Left ventricle myocardium inferior (tissue), 1 donor: ENCODE results near the gene VSTM2L. TPM values are rescaled to one million over a fixed set of nuclear protein-coding genes. Genes with fewer than 3 reads are reported as not detected.

ENCODE experiments used
- DNase-seq: peaks from one replicate; pipeline ENCODE4 v3.0.0-alpha.2; 2020
- H3K27ac ChIP-seq: fragments of 200-600 bp; replicated peaks from 2 replicates; pipeline ENCODE4 v1.8.0; 2021
- H3K27me3 ChIP-seq: fragments of 200-600 bp; 2 replicates; pipeline ENCODE4 v1.8.0; 2021; ENCODE audit warnings: low read depth
- H3K36me3 ChIP-seq: fragments of 200-600 bp; 2 replicates; pipeline ENCODE4 v1.8.0; 2021
- H3K4me1 ChIP-seq: fragments of 200-600 bp; 2 replicates; pipeline ENCODE4 v1.8.0; 2021
- H3K4me3 ChIP-seq: fragments of 200-600 bp; 2 replicates; pipeline ENCODE4 v1.8.0; 2021; ENCODE audit warnings: mild to moderate bottlenecking, moderate library complexity
- H3K9me3 ChIP-seq: fragments of 200-600 bp; replicated peaks from 2 replicates; pipeline ENCODE4 v1.8.0; 2021
- intact Hi-C: fragments of 100-400 bp; cut with micrococcal nuclease; formaldehyde crosslinking; loops from one replicate; pipeline ENCODE4 v1.11.0; 2022
- total RNA-seq: library from RNA; stranded (reverse); fragmentation: NEBNext Ultra II Directional; extraction: Animal tissue kit (Norgen Biotek cat#: 25700); gene quantifications from one replicate; pipeline ENCODE4 v1.2.1, GENCODE V29; 2021
- TF ChIP-seq, protein P1 (sequence below): fragments of 200-600 bp; IDR thresholded peaks from 2 replicates; pipeline ENCODE4 v1.8.0; 2021; ENCODE audit warnings: antibody characterized with exemption, mild to moderate bottlenecking, borderline replicate concordance
- donor health status: DM: no; HTN: yes; CAD: no; lungs with severe emphysema.

Gene VSTM2L
- total RNA-seq, 1 donor from 2014 or later, result 50.3 TPM

GRCh38 chr20:37918035-37918434 is 15.1 kb downstream of the VSTM2L start:
- TF ChIP-seq, protein P1, sequence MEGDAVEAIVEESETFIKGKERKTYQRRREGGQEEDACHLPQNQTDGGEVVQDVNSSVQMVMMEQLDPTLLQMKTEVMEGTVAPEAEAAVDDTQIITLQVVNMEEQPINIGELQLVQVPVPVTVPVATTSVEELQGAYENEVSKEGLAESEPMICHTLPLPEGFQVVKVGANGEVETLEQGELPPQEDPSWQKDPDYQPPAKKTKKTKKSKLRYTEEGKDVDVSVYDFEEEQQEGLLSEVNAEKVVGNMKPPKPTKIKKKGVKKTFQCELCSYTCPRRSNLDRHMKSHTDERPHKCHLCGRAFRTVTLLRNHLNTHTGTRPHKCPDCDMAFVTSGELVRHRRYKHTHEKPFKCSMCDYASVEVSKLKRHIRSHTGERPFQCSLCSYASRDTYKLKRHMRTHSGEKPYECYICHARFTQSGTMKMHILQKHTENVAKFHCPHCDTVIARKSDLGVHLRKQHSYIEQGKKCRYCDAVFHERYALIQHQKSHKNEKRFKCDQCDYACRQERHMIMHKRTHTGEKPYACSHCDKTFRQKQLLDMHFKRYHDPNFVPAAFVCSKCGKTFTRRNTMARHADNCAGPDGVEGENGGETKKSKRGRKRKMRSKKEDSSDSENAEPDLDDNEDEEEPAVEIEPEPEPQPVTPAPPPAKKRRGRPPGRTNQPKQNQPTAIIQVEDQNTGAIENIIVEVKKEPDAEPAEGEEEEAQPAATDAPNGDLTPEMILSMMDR, result no peak
- Histone ChIP-seq H3K36me3 (no peaks in the 10 kb centered on the region), H3K4me1 (peaks cover 19% of the 10 kb centered on the region), H3K27ac (no peak overlapping the region), H3K9me3 (no peaks in the 10 kb centered on the region), H3K27me3 (peaks cover 96% of the 10 kb centered on the region), H3K4me3 (no peak overlapping the region)
- intact Hi-C loops, result no loop called here
- DNase-seq, result no peak

DNA sequence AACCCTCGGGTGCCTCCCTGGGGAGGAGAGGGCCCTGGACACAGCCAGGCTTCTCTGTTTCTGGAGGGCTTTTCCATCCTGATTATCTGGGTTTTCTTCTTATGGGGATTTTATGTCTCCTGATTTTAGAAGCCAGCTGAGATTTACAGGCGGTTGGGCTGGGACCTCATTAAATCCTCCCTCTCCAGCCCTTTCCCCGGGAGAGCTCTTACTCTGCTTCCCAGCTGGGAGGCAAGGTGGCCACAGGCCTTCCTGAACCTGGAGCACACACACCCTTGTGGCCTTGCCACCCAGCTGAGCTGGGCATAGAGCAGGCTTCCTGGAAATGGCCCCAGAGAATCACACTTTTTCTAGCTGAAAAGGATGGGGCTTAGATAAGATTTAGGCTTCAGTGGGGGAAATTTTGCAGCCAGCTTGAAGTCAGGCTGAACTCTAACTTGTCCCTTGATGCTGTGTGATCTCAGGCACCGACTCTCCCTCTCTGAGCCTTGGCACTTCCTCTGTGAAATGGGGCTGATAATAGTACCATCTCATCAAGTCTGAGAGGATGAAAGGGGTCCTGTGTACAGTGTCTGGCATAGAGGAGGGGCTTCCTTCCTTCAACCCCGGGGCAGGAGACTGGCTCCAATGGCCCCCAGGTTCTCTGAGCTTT is 16.6 kb downstream of the VSTM2L start:
- peaks cover 82% of the 10 kb centered on the region for H3K27me3 ChIP-seq
- intact Hi-C loops, result no loop called here
- H3K36me3 ChIP-seq, result no peaks in the 10 kb centered on the region
- H3K4me3 ChIP-seq, result no peak overlapping the region
- TF ChIP-seq, protein P1, result no peak
- DNase-seq, result no peak
- no peaks in the 10 kb centered on the region for H3K9me3 ChIP-seq
- H3K27ac ChIP-seq, result no peak overlapping the region
- peaks cover 18% of the 10 kb centered on the region for H3K4me1 ChIP-seq

- TF ChIP-seq, protein P1, result no peak
- Histone ChIP-seq H3K4me1 (peaks cover 10% of the 10 kb centered on the region), H3K27ac (no peak overlapping the region), H3K9me3 (no peaks in the 10 kb centered on the region), H3K4me3 (no peak overlapping the region), H3K36me3 (no peaks in the 10 kb centered on the region), H3K27me3 (peaks cover 75% of the 10 kb centered on the region)
- intact Hi-C loops, result no loop called here
- no peak for DNase-seq
Observed at GRCh38 chr20:37920270-37920669, 17.3 kb downstream of the VSTM2L start.

DNA sequence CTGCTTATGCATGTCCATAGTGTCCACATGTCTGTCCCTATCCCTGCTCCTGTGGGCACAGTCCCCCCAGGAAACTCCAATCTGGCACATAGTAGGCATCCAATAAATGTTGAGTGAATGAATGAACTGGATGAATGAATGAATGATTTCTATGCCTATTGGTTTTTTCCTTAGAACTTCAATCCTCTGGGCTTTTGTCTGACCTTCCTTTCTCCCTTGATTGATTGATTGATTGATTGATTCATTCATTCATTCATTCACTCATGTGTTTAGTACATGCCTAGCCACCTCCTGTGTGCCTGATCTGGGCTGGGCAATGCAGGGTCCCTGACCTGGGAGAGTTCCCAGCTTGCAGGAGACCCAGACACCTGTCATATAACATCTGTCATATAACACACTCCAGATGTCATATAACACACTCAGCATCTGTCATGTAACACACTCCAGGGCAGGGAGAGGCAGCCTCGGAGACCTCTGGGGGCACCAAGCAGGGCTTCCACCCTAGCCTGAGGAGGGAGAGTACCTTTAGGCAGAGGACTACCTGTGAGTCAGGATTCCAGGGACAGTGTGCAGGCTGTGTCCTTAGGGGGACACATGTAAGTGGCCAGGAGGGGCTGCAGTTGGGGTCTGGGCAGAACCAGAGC is 17.9 kb downstream of the VSTM2L start:
- Histone ChIP-seq H3K27ac (no peak overlapping the region), H3K36me3 (no peaks in the 10 kb centered on the region), H3K4me3 (no peak overlapping the region), H3K4me1 (peaks cover 7% of the 10 kb centered on the region), H3K27me3 (peaks cover 70% of the 10 kb centered on the region), H3K9me3 (no peaks in the 10 kb centered on the region)
- no peak for DNase-seq
- TF ChIP-seq, protein P1, result no peak
- intact Hi-C loops, result no loop called here

DNA sequence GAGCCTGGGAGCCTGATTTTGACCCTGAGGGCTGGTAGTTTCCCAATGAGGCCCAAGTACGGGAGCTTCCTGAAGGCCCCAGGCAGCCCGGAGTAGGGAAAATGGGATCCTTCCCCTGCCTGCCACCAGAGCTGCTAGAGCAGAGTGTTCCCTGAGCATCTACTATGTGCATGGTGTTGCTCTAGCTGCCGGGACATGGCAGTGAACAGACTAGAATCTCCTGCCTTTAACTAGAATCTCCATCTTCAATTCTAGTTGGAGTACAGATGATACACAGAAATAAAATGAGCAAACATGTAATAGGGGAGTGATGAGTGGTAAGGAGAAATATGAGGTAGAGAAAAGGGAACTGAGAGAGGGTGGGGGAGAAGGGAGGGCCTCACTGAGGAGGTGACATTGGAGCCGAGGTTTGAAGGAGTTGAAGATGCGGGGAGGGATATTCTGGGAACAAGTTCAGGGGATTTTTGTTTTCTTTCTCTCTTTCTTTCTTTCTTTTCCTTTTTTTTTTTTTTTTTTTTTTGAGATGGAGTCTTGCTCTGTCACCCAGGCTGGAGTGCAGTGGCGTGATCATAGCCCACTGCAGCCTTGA is 18.5 kb downstream of the VSTM2L start:
- Histone ChIP-seq H3K4me1 (peaks cover under 1% of the 10 kb centered on the region), H3K9me3 (no peaks in the 10 kb centered on the region), H3K27ac (no peak overlapping the region), H3K36me3 (no peaks in the 10 kb centered on the region), H3K4me3 (no peak overlapping the region), H3K27me3 (peaks cover 63% of the 10 kb centered on the region)
- intact Hi-C loops, result no loop called here
- TF ChIP-seq, protein P1, result no peak
- DNase-seq, result no peak
